Liver (tissue), 9 donors: ENCODE data around the gene TMPRSS12. TPM values are rescaled to one million over a fixed set of nuclear protein-coding genes. Genes with fewer than 3 reads are reported as not detected.
"Not testable (repeated sequence)": the region's sequence is repeated elsewhere in the genome, so short reads cannot be mapped to it uniquely, and the experiment has no call there.

Experiments used
- DNase-seq: peaks from one replicate; pipeline ENCODE4 v3.0.0-alpha.2; 2017; ENCODE audit warnings: low spot score
- H3K27ac ChIP-seq, 2 donors: one replicate each; pipeline ENCODE4 v1.7.0; 2013; ENCODE audit warnings: inconsistent platforms in 2 of 2, low read length in 2 of 2, control low read depth in 1 of 2, low read depth in 1 of 2, mild to moderate bottlenecking in 1 of 2
- H3K27me3 ChIP-seq, 4 donors: one replicate each; pipeline versions ENCODE4 v1.6.1 to v1.7.0; 2013; ENCODE audit warnings: low read length in 3 of 4, inconsistent platforms in 1 of 4, mild to moderate bottlenecking in 1 of 4, moderate library complexity in 1 of 4; ENCODE audit not compliant: control insufficient read depth in 4 of 4, insufficient read depth in 4 of 4
- H3K36me3 ChIP-seq, 4 donors: one replicate each; pipeline versions ENCODE4 v1.6.1 to v1.7.0; 2013; ENCODE audit warnings: low read length in 3 of 4, mild to moderate bottlenecking in 3 of 4, low read depth in 1 of 4, moderate library complexity in 1 of 4; ENCODE audit not compliant: control insufficient read depth in 4 of 4, insufficient read depth in 3 of 4
- H3K4me1 ChIP-seq, 4 donors: one replicate each; pipeline versions ENCODE4 v1.6.1 to v1.7.0; 2013; ENCODE audit warnings: low read length in 3 of 4, mild to moderate bottlenecking in 3 of 4, moderate library complexity in 1 of 4; ENCODE audit not compliant: control insufficient read depth in 4 of 4, insufficient read depth in 4 of 4
- H3K4me3 ChIP-seq, 3 donors: one replicate each; pipeline versions ENCODE4 v1.6.1 to v1.7.0; 2013; ENCODE audit warnings: low read length in 3 of 3, control low read depth in 1 of 3, low read depth in 1 of 3, mild to moderate bottlenecking in 1 of 3
- H3K9ac ChIP-seq, 2 donors: one replicate each; pipeline ENCODE4 v1.7.0; 2013; ENCODE audit warnings: low read length in 2 of 2, mild to moderate bottlenecking in 2 of 2, moderate library complexity in 2 of 2, control low read depth in 1 of 2, low read depth in 1 of 2
- H3K9me3 ChIP-seq, 4 donors: one replicate each; pipeline versions ENCODE4 v1.6.1 to v1.7.0; 2013; ENCODE audit warnings: low read length in 3 of 4; ENCODE audit not compliant: control insufficient read depth in 4 of 4
- FOXA2 ChIP-seq: IDR thresholded peaks from 2 replicates; pipeline ENCODE4 v1.6.1; 2016; ENCODE audit warnings: antibody characterized with exemption
- HNF4A ChIP-seq, 2 donors: conservative IDR thresholded peaks; 2 replicates each; pipeline ENCODE4 v1.6.1; 2016; ENCODE audit warnings: antibody characterized with exemption in 2 of 2, mild to moderate bottlenecking in 2 of 2
- HNF4G ChIP-seq: IDR thresholded peaks from 2 replicates; pipeline ENCODE4 v1.6.1; 2016; ENCODE audit warnings: antibody characterized with exemption
- JUND ChIP-seq, 2 donors: IDR thresholded peaks; 2 replicates each; pipeline ENCODE4 v1.6.1; 2016; ENCODE audit warnings: antibody characterized with exemption in 2 of 2
- RAD21 ChIP-seq, 2 donors: IDR thresholded peaks; 2 replicates each; pipeline ENCODE4 v1.6.1; 2016; ENCODE audit warnings: antibody characterized with exemption in 2 of 2, mild to moderate bottlenecking in 2 of 2
- SP1 ChIP-seq: IDR thresholded peaks from 2 replicates; pipeline ENCODE4 v1.6.1; 2018; ENCODE audit warnings: antibody characterized with exemption, mild to moderate bottlenecking
- TAF1 ChIP-seq: conservative IDR thresholded peaks from 2 replicates; pipeline ENCODE4 v1.6.1; 2016; ENCODE audit warnings: antibody characterized with exemption, mild to moderate bottlenecking
- YY1 ChIP-seq: IDR thresholded peaks from 2 replicates; pipeline ENCODE4 v1.6.1; 2016; ENCODE audit warnings: antibody characterized with exemption, mild to moderate bottlenecking
- WGBS: extraction: QIAGEN DNeasy Blood & Tissue Kit; methylation state at CpG from one replicate; pipeline ENCODE4 v1.1.7; 2013; 5-methylcytosine and 5-hydroxymethylcytosine counted together
- polyA plus RNA-seq, 2 donors: library from polyadenylated mRNA; stranded (reverse) in 1 of 2; unstranded in 1 of 2; fragments of 200-250 nt in 1 of 2; fragments of >200 nt in 1 of 2; fragmentation: Nextera tagmentation in 1 of 2; extraction: Ambion mirVana in 1 of 2; gene quantifications; one replicate each; pipeline versions ENCODE4 v1.2.1 to v1.2.3, GENCODE V29; 2013 to 2015
- total RNA-seq, 2 donors: library from RNA; depleted of rRNA; stranded (reverse); fragments of >200 nt; gene quantifications; one replicate each; pipeline ENCODE4 v1.2.3, GENCODE V29; 2014
- TF ChIP-seq, protein P1 (sequence below): IDR thresholded peaks from 2 replicates; pipeline ENCODE4 v1.6.1; 2016; ENCODE audit warnings: antibody characterized with exemption, mild to moderate bottlenecking
- TF ChIP-seq, protein P2 (sequence below): fragments of 150-350 bp; IDR thresholded peaks from 2 replicates; pipeline ENCODE4 v1.5.1; 2017; ENCODE audit warnings: improper control_type of control experiment, low read depth, low read length; ENCODE audit not compliant: missing input control
- TF ChIP-seq, protein P3 (sequence below): IDR thresholded peaks from 2 replicates; pipeline ENCODE4 v1.6.1; 2016; ENCODE audit warnings: antibody characterized with exemption
- donor health status: healthy.
- donor health status: healthy.
- donor health status: healthy.
- donor health status: healthy.
- donor health status: healthy.

TMPRSS12 gene
- total and polyA plus RNA-seq, 4 donors = not detected

GRCh38 chr12:50901685-50902113 is 59.0 kb downstream of the TMPRSS12 start:
- 80% methylated on average over 4 of the region's 4 CpGs for WGBS
- Histone ChIP-seq H3K4me1 (no peaks in the 10 kb centered on the region), H3K27ac (no peak overlapping the region), H3K27me3 (no peaks in the 10 kb centered on the region), H3K9ac (no peak overlapping the region), H3K9me3 (no peaks in the 10 kb centered on the region), H3K36me3 (no peaks in the 10 kb centered on the region), H3K4me3 (no peak overlapping the region)
- DNase-seq = peak; percentile 67
- TF ChIP-seq RAD21 (IDR thresholded peaks at IDR 0.05) (no peak), TAF1 (no peak), HNF4A (conservative IDR thresholded peaks at IDR 0.05) (no peak)
- TF ChIP-seq, protein P1, sequence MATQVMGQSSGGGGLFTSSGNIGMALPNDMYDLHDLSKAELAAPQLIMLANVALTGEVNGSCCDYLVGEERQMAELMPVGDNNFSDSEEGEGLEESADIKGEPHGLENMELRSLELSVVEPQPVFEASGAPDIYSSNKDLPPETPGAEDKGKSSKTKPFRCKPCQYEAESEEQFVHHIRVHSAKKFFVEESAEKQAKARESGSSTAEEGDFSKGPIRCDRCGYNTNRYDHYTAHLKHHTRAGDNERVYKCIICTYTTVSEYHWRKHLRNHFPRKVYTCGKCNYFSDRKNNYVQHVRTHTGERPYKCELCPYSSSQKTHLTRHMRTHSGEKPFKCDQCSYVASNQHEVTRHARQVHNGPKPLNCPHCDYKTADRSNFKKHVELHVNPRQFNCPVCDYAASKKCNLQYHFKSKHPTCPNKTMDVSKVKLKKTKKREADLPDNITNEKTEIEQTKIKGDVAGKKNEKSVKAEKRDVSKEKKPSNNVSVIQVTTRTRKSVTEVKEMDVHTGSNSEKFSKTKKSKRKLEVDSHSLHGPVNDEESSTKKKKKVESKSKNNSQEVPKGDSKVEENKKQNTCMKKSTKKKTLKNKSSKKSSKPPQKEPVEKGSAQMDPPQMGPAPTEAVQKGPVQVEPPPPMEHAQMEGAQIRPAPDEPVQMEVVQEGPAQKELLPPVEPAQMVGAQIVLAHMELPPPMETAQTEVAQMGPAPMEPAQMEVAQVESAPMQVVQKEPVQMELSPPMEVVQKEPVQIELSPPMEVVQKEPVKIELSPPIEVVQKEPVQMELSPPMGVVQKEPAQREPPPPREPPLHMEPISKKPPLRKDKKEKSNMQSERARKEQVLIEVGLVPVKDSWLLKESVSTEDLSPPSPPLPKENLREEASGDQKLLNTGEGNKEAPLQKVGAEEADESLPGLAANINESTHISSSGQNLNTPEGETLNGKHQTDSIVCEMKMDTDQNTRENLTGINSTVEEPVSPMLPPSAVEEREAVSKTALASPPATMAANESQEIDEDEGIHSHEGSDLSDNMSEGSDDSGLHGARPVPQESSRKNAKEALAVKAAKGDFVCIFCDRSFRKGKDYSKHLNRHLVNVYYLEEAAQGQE = no peak
- TF ChIP-seq, protein P2, sequence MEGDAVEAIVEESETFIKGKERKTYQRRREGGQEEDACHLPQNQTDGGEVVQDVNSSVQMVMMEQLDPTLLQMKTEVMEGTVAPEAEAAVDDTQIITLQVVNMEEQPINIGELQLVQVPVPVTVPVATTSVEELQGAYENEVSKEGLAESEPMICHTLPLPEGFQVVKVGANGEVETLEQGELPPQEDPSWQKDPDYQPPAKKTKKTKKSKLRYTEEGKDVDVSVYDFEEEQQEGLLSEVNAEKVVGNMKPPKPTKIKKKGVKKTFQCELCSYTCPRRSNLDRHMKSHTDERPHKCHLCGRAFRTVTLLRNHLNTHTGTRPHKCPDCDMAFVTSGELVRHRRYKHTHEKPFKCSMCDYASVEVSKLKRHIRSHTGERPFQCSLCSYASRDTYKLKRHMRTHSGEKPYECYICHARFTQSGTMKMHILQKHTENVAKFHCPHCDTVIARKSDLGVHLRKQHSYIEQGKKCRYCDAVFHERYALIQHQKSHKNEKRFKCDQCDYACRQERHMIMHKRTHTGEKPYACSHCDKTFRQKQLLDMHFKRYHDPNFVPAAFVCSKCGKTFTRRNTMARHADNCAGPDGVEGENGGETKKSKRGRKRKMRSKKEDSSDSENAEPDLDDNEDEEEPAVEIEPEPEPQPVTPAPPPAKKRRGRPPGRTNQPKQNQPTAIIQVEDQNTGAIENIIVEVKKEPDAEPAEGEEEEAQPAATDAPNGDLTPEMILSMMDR = no peak

DNA sequence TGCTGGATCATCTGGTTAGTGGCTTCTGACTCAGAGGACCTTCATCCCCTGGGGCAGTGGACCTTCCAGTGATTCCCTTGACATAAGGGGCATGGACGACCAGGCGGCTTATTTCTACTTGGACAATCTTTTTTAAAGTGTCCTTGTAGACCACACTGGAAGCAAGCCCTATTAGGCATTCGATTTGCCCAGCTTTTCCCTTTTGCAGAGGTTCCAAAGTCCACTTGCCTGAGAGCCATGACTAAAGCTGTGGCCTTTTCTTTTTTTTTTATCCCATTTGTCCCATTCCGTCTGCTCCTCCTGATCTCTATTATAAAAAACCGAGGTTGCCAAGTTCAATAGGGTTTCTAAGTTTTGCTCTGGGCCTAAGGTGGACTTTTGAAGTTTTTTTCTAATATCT is 65.8 kb downstream of the TMPRSS12 start:
- WGBS = 34% methylated on average over 5 of the region's 5 CpGs
- not testable (repeated sequence) for H3K27me3 ChIP-seq, H3K27ac ChIP-seq, H3K36me3 ChIP-seq, H3K9me3 ChIP-seq, DNase-seq, H3K9ac ChIP-seq, H3K4me3 ChIP-seq, H3K4me1 ChIP-seq
- TF ChIP-seq HNF4G = peak; percentile 46
- TF ChIP-seq YY1 = peak; percentile 34
- peak; percentile 74 for TF ChIP-seq SP1
- TF ChIP-seq RAD21 (IDR thresholded peaks at IDR 0.05) = peak in 1 of 2 donors; percentile 9
- peak; percentile 78 to 86 for TF ChIP-seq HNF4A (conservative IDR thresholded peaks at IDR 0.05)

- not testable (repeated sequence) for H3K4me1 ChIP-seq, H3K9ac ChIP-seq, H3K36me3 ChIP-seq, H3K27ac ChIP-seq, H3K27me3 ChIP-seq, H3K4me3 ChIP-seq, DNase-seq
- H3K9me3 ChIP-seq = peaks cover 6 to 16% (median 9%) of the 10 kb centered on the region in 4 donors
- 84% methylated on average over 6 of the region's 6 CpGs for WGBS
Measured at GRCh38 chr12:50912361-50912760, 69.6 kb downstream of the TMPRSS12 start.

DNA sequence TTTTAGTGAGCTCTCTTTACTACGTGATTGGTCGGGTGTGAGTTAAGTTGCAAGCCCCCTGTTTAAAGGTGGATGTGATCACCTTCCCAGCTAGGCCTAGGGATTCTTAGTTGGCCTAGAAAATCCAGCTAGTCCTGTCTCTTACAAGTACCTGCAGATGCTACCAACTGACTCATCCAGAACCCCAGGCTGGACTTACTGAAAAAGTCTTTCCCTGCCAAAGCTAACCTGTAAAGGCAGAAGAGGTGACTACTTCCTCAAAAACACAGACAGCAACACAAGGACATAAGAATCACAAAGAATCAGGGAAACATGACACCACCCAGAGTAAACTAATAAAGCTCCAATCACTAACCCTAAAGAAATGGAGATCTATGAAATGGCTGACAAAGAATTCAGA is 70.5 kb downstream of the TMPRSS12 start:
- H3K36me3 ChIP-seq = no peaks in the 10 kb centered on the region
- no peak overlapping the region for H3K9ac ChIP-seq
- no peak overlapping the region for H3K27ac ChIP-seq
- H3K27me3 ChIP-seq = no peaks in the 10 kb centered on the region
- WGBS = 97% methylated on average over 2 of the region's 2 CpGs
- H3K9me3 ChIP-seq = peaks cover 6 to 16% (median 9%) of the 10 kb centered on the region in 4 donors
- no peak overlapping the region for H3K4me3 ChIP-seq
- no peak for DNase-seq
- H3K4me1 ChIP-seq = peaks cover 0 to 2% (median 0%) of the 10 kb centered on the region in 4 donors
- TF ChIP-seq FOXA2 (no peak), RAD21 (IDR thresholded peaks at IDR 0.05) (no peak), HNF4A (conservative IDR thresholded peaks at IDR 0.05) (no peak), TAF1 (no peak), JUND (IDR thresholded peaks at IDR 0.05) (no peak)
- TF ChIP-seq, protein P2 = no peak
- TF ChIP-seq, protein P3, sequence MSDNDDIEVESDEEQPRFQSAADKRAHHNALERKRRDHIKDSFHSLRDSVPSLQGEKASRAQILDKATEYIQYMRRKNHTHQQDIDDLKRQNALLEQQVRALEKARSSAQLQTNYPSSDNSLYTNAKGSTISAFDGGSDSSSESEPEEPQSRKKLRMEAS = no peak
- TF ChIP-seq, protein P1 = no peak
